ENCODE data around the gene SLC5A1.
"Not testable (repeated sequence)": the region's sequence is repeated elsewhere in the genome, so short reads cannot be mapped to it uniquely, and the experiment has no call there.

The SLC5A1 gene

DNA sequence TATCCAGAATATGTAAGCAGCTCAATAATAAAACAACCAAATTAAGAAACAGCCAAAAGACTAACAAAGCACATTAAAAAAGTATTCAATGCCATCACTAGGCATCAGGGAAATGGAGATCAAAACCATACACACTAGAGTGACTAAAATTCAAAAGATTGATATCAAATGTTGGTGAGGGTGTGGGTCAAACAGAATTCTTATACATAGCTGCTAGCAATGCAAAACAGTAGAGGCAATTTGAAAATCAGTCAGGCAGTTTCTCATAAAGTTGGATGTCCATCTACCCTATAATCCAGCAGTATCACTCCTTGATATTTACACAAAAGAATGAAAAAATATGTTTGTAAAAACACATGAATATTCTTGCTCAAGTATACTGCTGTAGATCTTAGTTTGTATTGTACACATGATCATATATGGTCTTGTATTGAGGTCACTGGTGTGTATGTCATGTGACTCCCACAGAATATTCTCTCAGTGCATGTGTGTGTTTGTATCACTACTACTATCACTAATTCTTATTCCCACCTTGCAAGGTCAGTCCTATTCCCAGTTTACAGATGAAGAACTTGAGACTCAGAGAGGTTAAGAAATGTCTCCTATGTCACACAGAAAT lies 54.9 kb downstream of the SLC5A1 start:
- no peak for DNase-seq

DNA sequence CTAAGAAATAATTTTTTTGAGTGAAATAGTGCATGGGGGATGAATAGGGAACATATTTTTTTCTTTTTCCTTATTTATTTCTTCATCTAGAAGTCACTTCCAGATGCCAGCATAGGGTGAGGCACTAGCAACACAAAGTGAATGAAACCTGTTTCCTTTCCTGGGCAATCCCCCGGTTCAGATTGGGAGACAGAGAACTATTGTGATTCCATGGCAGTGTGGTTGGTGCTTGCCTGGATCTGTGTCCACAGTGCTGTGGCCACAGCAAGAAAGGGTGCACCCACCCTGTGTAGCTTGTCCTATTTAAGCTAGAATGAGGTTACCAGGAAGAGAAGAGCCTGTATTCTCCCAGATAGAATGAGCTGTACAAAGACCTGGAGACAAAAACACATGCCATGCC lies 57.6 kb downstream of the SLC5A1 start:
- no peak for DNase-seq

DNA sequence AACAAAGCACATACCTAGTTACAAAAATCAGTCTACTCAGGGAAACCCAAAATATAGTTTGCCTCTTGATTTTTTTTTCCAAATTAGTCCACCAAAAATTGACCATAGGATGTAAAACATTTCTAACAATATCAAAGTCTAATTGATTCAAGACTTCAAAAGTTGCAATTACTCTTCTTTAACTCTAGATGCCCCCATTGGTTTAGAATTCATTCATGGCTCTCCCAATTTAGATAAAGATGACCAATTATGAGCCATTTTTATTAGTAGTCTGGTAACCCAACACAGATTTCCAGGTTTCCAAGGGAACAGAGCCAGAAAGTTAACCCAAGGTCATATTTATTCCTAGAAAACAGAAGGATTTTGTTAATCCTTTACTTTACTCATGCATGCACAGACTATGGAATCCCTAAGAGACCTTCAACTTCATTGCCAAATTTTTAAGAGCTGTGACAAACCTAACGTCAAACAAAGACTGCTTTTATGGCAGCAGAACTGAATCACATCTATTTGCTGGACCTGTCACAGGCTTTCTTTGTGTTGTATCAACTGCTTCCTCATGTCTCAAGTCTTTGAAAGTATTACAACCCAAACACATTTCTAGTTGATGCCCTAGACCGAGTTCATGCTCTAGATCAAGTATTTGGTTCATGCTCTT lies 60.7 kb downstream of the SLC5A1 start:
- no peak for DNase-seq

DNA sequence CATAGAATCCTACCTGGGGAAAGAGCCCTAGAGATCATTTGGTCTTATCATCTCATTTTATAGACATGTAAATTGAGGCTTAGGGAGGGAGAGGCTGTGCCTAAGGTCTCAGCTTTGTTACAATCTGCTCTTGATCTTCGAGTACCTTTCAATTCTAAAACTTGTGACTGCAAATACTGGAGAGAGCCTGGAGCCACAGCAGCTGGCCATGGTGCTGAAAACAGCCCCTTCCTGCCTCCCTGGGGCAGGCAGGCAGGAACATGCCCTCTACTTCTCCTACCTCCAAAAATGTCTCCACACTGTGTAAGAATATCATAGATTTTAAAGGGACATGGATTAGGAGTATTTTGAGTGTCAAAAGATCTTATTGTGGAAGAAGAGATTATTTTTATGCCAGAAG lies 63.9 kb downstream of the SLC5A1 start:
- DNase-seq: no peak

DNA sequence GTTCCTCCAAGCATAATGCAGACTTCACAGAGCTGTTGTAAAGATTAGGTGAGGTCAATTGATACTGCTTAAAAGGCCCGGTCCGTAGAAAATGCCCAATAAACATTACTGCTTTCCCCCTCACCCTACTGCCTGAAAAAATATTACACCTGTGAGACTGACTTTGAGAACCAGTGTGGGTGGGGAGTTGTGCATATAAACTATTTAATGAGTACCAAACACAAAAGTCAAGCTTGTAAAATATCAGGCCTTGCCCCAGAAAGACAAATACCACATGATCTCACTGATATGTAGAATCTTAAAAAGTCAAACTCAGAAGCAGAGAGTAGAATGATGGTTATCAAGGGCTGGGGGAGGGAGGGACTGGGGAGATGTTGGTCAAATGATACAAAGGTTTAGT lies 69.3 kb downstream of the SLC5A1 start:
- no peak for DNase-seq

DNA sequence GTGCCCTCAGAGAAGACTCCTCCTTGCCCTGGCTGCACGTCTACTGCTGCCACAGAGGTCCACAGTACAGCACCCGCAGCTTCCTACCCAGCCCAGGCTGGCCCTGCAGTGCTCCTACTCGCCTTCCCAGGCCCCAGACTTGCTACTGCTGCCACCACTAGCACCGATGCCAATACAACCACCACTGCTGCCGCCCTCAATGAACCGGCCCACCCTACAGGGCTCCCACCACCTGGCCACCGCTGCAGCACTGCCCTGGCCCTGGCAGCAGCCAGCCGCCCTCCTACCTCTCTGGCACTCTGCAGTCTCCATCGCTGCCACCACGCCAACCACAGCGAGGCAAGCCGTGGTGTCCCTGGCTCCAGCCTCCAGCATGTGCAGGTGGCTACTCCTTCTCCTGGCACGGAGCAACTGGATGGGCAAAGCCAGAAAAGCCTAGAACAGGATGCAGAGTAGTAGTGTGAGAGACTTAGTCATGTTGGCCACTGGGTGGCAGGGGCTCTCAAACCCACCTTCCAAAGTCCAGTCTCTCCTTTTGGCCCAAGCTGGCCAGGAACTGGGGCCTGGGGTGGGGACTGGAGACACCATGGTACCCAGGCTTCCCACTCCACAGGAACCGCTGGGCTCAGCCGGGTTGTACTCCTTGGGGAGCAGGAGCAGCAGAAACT lies 76.6 kb downstream of the SLC5A1 start:
- no peak for DNase-seq

DNA sequence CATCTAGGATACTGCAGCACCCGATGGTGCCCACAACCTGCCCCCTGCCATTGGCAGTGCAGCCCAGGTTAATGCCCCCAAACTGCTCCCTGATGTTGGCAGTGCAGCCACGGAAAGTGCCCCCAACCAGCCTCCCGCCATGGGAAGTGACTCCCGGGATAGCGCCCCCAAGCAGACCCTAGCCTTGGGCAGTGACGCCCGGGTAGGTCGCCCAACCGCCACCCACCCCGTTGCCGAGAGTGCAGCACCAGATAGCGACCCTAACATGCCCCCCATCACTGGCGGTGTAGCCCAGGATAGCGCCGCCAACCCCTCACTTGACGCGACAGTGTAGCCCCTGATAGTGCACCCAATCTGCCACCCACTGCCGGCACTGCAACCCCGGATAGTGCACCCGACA lies 77.5 kb downstream of the SLC5A1 start:
- DNase-seq: no peak

DNA sequence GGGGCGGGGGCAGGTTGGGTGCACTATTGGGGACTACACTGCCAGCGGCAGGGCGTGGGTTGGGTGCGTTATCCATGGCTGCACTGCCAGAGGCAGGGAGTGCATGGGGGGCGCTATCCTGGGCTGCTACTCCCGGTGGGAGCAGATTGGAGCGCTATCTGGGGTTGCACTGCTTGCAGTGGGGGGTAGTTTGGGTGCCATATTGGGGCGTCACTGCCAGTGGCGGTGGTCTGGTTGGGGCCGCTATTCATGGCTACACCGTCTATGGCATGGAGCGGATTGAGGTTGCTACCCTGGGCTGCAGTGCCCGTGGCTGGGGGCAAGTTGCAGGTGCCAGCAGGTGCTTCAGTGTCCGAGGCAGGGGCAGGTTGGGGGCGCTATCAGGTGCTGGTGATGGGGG lies 79.8 kb downstream of the SLC5A1 start:
- DNase-seq: no peak

DNA sequence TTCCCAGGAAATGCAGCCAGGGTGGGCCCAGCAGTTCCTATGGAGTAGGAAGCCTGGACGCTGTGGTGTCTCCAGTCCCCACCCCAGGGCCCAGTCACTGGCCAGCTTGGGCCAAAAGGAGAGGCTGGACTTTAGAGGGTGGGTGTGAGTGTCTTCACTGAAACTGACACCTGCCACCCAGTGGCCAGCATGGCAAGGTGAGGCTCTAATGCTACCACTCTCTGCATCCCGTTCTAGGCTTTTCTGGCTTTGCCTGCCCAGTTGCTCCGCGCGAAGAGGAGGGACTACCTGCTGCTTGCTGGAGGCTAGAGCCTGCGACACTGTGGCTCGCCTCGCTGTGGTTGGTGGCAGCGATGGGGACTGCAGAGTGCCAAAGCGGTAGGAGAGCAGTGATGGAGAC lies 80.6 kb downstream of the SLC5A1 start:
- no peak for DNase-seq

DNA sequence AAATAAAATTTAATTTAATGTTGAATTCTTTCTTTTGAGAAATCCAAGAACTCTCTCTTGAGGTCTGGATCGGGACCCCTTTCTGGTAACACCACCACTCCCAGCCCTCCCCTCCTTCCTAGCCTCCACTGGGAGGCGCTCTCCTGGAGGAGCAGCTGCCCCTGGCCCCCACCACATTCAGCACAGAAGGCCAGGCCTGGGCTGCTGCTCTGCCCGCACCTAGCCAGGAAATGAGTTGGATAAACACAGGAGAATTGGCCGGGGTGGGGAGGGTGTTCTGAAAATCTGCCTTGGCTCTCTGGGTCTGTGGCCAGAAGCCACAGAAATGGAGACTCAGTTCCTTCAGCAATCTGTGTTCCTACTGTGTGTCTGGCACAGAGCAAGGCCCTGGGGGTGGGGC lies 84.8 kb downstream of the SLC5A1 start:
- DNase-seq: no peak

DNA sequence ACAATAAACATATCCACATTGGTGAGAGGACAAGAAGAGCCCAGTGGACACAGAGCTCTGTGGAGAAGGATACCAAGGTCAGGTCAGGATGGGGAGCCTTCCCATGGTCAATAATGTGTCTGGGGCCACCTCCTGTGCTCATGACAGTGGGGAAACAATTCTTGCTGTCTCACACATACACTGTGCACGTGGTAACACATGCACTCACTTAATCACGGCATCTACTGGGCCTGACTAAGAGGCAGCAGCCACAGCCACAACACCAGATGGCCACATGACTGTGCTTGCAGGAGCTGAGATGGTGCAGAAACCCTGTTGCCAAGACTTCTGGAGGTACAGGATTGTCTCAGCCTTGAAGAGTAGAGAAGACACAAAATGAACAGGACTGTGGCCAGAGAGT lies 87.4 kb downstream of the SLC5A1 start:
- DNase-seq: no peak

DNA sequence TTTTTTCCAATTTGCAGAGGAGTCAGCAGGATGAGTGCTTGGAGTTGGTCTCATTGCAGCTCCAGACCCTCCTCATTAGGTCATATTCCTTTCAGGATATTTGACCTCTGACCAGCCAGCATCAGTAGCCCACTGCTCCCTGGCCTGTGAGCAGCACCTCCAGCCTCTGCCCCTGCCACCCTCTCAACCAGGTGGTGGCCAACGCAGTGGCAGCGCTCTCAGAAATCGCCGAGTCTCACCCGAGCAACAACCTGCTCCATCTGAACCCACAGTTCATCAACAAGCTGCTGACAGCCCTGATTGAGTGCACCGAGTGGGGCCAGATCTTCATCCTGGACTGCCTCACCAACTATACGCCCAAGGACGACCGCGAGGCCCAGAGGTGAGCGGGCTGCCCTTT lies 89.1 kb downstream of the SLC5A1 start:
- DNase-seq: no peak

DNA sequence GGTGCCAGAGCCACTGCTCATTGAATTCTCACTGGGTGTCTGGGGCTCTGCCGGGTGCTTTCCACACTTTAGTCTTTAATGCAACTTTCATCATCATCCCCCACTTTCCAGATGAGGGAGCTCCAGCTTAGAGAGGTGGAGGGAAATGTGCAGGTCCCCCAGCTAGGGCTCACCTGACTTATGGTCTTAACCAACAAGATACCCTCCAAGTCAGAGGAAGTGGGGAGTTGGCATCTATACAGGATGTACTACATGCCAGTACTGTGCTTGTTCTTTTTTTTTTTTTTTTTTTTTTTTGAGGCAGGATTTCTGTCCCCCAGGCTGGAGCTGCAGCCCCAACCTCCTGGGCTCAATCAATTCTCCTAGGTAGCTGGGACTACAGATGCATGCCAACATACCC lies 89.7 kb downstream of the SLC5A1 start:
- DNase-seq: no peak

DNA sequence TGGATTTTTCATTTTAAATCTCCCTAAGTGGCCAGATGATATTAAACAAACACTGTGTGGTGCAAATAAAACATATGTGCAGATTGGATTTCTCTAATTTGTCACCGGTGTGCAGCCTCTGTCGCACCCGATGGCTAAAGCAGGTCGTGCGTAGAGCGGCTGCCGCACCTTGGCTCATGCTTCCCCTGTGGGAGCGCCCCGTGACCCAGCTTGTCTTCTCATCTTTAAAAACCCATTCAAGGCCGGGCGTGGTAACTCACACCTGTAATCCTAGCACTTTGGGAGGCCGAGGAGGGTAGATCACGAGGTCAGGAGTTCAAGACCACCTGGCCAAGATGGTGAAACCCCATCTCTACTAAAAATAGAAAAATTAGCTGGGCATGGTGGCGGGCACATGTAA lies 91.7 kb downstream of the SLC5A1 start:
- DNase-seq: not testable (repeated sequence)

DNA sequence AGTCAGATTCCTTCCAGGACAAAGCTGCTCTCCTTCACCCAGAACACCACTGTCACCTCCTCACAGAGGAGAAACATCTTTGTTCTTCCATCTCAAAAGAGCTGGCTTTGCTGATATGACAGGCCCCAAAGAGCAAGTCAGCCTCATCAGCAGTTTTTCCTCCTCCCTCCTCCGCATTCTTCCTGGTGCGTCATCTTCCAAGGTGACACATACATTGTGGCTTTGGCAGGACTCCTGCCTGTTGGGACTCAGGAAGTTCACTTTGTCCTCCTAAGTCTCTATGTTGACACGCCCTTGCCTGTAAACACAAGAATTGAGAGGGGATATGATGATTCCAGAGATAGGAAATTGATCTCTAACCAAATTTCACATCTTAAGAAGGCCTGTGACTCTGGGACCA lies 92.9 kb downstream of the SLC5A1 start:
- not testable (repeated sequence) for DNase-seq

DNA sequence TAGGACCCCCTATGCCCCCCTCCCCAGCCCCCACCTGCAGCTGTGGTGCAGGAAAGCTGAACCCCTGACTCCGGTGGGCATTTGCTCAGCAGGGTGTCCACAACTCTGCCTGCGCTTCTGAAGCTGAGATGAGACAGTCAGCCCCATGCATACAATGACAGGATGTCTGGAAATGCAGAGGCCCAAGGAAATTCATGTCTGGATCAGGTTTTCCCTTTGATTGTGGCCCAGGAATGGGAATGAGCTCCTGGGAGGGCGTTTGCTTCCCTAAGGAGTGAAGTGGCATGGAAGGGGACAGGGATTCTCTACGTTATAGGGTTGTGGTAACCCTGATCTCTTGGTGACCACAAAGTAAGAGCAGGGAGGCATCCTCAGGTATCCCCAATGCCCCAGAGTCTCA lies 93.8 kb downstream of the SLC5A1 start:
- not testable (repeated sequence) for DNase-seq

DNA sequence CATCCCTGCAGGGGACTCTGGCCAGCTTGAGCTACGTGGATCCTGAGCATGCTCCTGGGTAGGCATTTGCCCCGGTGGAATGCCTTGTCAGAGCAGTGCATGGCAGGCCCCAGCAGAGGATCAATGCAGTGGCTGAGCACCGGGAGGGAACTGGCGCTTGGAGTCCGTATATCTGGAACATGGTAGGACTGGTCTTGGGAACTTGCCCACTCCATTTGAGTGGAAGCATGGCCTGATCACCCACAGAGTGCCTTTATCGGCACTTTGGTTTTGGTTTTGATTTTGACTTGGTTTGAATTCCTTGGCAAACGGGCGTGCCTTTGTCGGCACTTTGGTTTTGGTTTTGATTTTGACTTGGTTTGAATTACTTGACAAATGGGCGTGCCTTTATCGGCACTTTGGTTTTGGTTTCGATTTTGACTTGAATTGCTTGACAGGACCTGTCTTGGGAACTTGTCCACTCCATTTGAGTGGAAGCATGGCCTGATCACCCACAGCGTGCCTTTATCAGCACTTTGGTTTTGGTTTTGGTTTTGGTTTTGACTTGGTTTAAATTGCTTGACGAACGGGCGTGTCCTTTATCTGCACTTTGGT lies 94.8 kb downstream of the SLC5A1 start:
- not testable (repeated sequence) for DNase-seq

DNA sequence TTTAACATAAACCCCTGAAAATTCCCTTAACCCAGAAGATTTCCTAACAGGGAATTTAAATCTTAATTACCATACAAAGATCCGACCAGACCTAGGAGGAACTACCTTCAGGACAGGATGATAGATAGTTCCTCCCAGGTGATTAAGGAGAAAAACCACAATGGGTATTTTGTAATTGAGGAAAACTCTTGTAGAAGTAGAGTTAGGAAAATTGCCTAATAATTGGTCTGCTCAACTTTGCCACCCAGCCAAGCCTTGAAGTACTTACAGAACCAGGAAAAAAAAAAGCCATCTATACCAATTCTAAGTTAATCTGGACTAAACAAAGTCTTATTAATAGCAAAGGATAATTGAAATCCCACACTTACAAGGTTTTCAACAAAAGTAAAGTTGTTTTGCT lies 95.5 kb downstream of the SLC5A1 start:
- DNase-seq: not testable (repeated sequence)

DNA sequence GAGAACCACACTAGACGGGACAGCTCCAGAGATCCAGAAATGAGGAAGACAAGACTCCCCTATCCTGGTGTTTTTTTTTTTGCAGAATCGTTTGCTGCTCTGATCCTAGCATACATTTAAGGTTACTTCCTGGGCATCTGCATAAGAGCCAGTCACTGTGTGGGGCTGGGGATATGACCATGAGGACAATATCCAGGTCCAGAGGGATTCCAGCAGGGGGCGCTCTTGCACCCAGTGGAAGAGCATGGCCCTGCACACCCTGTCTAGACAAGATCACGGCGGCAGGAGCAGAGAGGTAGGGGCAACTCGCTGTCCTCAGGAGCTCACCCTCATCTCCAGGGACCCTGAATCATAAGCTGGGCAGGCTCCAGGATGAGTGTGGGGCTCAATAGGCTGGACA lies 97.6 kb downstream of the SLC5A1 start:
- not testable (repeated sequence) for DNase-seq

DNA sequence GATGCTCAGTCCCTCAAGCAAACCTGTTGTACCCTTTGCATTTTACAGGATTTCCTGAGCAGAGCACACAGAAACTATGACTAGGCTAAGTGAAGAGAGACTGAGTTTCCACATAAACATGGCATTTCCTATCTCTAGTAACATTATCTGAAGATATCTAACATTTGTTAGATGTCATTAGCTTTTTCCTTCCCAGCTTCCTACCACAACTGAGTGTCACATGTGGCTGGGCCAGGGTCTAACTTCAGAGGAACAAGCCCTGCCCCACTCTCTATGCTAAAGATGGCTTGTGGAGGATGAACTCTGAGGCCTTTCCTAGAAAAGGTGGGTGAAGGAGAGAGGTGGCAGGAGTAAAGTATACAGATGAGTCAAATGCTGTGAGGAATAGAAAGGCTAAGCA lies 99.5 kb downstream of the SLC5A1 start:
- no peak for DNase-seq

DNA sequence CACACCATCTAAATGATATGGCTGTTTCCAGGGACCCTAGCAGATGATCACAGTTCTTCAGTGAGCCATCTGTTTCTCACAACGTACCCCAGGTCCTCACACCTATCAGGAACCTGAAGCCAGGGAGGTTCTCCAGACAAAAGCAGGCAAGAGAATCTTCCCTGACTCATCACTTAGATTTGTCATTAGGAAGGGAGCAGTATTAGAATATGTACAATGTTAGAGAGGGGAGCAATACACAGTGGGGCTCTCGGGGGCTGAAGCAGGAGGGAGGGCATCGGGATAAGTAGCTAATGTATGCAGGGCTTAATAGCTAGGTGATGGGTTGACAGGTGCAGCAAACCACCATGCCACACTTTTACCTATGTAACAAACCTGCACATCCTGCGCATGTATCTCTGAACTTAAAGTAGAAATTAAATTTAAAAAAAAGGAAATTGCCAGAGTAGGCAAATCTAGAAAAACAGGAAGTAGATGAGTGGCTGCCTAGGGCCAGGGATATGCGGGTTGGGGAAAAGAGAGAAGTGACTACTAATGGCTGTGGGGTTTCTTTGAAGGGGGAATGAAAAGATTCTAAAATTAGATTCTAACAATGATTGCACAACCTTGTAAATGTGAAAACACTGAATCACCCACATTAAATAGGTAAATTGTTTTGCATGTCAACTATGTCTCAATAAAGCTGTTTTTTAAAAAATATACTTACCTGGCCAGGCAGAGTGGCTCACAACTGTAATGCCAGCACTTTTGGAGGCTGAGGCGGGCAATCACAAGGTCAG lies 101.6 kb downstream of the SLC5A1 start:
- no peak for DNase-seq

DNA sequence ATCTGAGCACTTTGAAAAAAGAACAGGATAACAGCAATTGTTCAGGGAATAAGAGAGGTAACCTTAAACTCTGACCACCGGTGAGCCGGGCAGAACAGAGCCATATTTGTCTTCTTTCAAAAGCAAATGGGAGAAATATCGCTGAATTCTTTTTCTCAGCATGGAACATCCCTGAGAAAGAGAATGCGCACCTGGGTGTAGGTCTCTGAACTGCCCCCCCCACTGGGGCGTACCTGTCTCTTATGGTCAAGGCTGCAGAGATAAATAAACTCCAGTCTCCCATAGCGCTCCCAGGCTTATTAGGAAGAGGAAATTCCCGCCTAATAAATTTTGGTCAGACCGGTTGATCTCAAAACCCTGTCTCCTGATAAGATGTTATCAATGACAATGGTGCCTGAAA lies 104.1 kb downstream of the SLC5A1 start:
- DNase-seq: not testable (repeated sequence)

DNA sequence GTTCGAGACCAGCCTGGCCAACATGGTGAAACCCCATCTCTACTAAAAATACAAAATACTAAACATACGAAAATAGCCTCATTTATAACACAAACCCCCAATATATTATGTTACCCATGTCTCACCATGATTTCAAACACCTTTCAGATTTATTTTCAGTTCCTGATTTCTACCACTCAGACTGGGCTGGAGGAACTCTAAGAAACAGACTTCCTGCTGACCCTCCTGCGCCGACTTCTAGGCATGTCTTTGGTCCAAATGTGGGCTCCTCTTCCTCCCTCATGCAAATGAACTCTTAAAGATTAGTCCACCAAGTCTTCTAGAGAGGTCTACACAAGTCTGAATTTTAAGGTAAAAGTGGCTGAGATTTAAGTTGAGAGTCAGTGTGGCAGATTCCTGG lies 105.3 kb downstream of the SLC5A1 start:
- DNase-seq: not testable (repeated sequence)
